PC-9 (cell line): ENCODE results near the gene CDK2AP2. TPM values are rescaled to one million over a fixed set of nuclear protein-coding genes. Genes with fewer than 3 reads are reported as not detected.

Experiments
- BruUV-seq: library from RNA; stranded (reverse); fragments of 400-500 nt; replicated peaks from 2 replicates; lab custom pipeline; 2021; lab: Mats Ljungman, UMichigan
- CTCF ChIA-PET: fragments of 300-600 bp; sonication (Branson Sonifier 250); formaldehyde crosslinking; loops from one replicate; lab custom pipeline; 2022; ENCODE audit warnings: antibody characterized with exemption; lab: Charles Lee
- POLR2A ChIA-PET: fragments of 300-600 bp; sonication (Branson Sonifier 250); formaldehyde crosslinking; loops from one replicate; lab custom pipeline; 2022; ENCODE audit warnings: antibody characterized with exemption; ENCODE audit not compliant: unreplicated experiment; lab: Charles Lee
- DNase-seq, 2 experiments: peaks; one replicate each; pipeline versions ENCODE4 v3.0.0 to v3.0.0-alpha.2; 2015 to 2022; ENCODE audit warnings: mixed read lengths in 1 of 2
- H2AFZ ChIP-seq: fragments of 200-600 bp; sonication (generic); 2 replicates; pipeline ENCODE4 v1.8.1; 2017; ENCODE audit warnings: antibody characterized with exemption
- H3F3A ChIP-seq: fragments of 200-600 bp; sonication (generic); 2 replicates; pipeline ENCODE4 v1.8.1; 2017; ENCODE audit warnings: antibody characterized with exemption, mild to moderate bottlenecking, low read depth; ENCODE audit not compliant: insufficient read depth
- H3K27ac ChIP-seq: fragments of 200-600 bp; sonication (generic); 2 replicates; pipeline ENCODE4 v1.6.1; 2016; ENCODE audit warnings: mixed run types
- H3K27me3 ChIP-seq: fragments of 200-600 bp; sonication (generic); 2 replicates; pipeline ENCODE4 v1.6.1; 2016; ENCODE audit warnings: low read depth, mixed run types; ENCODE audit not compliant: insufficient read depth
- H3K36me3 ChIP-seq: fragments of 200-600 bp; sonication (generic); 2 replicates; pipeline ENCODE4 v1.6.1; 2016; ENCODE audit warnings: low read depth, mixed run types
- H3K4me1 ChIP-seq: fragments of 200-600 bp; sonication (generic); replicated peaks from 2 replicates; pipeline ENCODE4 v1.6.1; 2016; ENCODE audit warnings: mixed run types; ENCODE audit not compliant: insufficient read depth
- H3K4me2 ChIP-seq: fragments of 200-600 bp; sonication (generic); 2 replicates; pipeline ENCODE4 v1.6.1; 2017; ENCODE audit warnings: mixed run types
- H3K4me3 ChIP-seq: fragments of 200-600 bp; sonication (generic); 2 replicates; pipeline ENCODE4 v1.6.1; 2016; ENCODE audit warnings: mixed run types
- H3K79me2 ChIP-seq: fragments of 200-600 bp; sonication (generic); 2 replicates; pipeline ENCODE4 v1.6.1; 2017; ENCODE audit warnings: low read depth, mixed run types
- H3K9me2 ChIP-seq: fragments of 200-600 bp; sonication (generic); 2 replicates; pipeline ENCODE4 v1.8.1; 2017; ENCODE audit warnings: mild to moderate bottlenecking; ENCODE audit not compliant: insufficient read depth
- H3K9me3 ChIP-seq: fragments of 200-600 bp; sonication (generic); 2 replicates; pipeline ENCODE4 v1.8.1; 2016; ENCODE audit warnings: low read depth; ENCODE audit not compliant: insufficient read depth
- H4K20me1 ChIP-seq: fragments of 200-600 bp; sonication (generic); 2 replicates; pipeline ENCODE4 v1.8.1; 2017; ENCODE audit not compliant: insufficient read depth
- EZH2 ChIP-seq: fragments of 200-600 bp; sonication (generic); IDR thresholded peaks from 2 replicates; pipeline ENCODE4 v1.8.0; 2017; ENCODE audit warnings: antibody characterized with exemption, low read depth
- intact Hi-C: fragments of 100-400 bp; cut with micrococcal nuclease; formaldehyde crosslinking; loops from one replicate; pipeline ENCODE4 v1.10.0; 2022; ENCODE audit not compliant: unreplicated experiment
- total RNA-seq: library from RNA; stranded (reverse); gene quantifications from 2 replicates; pipeline ENCODE4 v1.2.3, GENCODE V29; 2021
- TF ChIP-seq, protein P1 (sequence below): fragments of 200-600 bp; sonication (generic); conservative IDR thresholded peaks from 2 replicates; pipeline ENCODE4 v1.6.1; 2017; ENCODE audit warnings: mixed run types, antibody characterized with exemption, mild to moderate bottlenecking, moderate library complexity

Gene CDK2AP2
- total RNA-seq, 1 experiment from 2014 or later: 80.0 TPM

DNA sequence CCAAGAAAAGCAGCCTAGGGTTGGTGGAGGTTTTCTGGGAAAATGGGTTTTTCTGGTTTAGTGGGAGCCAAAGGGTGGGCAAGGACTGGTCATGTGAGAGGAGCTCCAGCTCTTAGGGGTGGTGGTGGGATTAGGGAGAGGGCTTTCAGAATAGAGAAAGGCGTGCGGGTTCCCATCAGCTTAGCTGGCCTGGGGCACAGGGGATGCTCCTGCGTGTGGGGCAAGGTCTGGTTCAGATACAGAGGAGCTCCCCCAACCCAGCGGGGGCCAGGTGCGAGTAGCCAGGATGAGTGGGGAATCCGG lies 39.6 kb downstream of the CDK2AP2 start:
- ChIA-PET CTCF (interaction anchor here (0.5 to 2.4 kb wide), 5 partner anchors 45 to 221 kb away, joined by 3 to 13 read pairs (median 4); partner anchors contain the start of genes CLCF1 and PPP1CA), POLR2A (interaction anchor here (0.6 to 0.8 kb wide), 6 partner anchors 67 to 852 kb away, joined by 3 to 7 read pairs (median 5); no protein-coding TSS in a partner anchor)
- no peaks in the 10 kb centered on the region for H3K27me3 ChIP-seq
- H3K79me2 ChIP-seq: peaks cover 41% of the 10 kb centered on the region
- peak overlapping the region; percentile 95 for H3K4me2 ChIP-seq
- no peaks in the 10 kb centered on the region for H4K20me1 ChIP-seq
- peak overlapping the region; percentile 48 for H3K27ac ChIP-seq
- peak overlapping the region; percentile 92 for H3K4me3 ChIP-seq
- no peaks in the 10 kb centered on the region for H3K36me3 ChIP-seq
- peak overlapping the region; percentile 81 for H2AFZ ChIP-seq
- DNase-seq: no peak
- H3F3A ChIP-seq: peaks cover 36% of the 10 kb centered on the region
- TF ChIP-seq, protein P1, sequence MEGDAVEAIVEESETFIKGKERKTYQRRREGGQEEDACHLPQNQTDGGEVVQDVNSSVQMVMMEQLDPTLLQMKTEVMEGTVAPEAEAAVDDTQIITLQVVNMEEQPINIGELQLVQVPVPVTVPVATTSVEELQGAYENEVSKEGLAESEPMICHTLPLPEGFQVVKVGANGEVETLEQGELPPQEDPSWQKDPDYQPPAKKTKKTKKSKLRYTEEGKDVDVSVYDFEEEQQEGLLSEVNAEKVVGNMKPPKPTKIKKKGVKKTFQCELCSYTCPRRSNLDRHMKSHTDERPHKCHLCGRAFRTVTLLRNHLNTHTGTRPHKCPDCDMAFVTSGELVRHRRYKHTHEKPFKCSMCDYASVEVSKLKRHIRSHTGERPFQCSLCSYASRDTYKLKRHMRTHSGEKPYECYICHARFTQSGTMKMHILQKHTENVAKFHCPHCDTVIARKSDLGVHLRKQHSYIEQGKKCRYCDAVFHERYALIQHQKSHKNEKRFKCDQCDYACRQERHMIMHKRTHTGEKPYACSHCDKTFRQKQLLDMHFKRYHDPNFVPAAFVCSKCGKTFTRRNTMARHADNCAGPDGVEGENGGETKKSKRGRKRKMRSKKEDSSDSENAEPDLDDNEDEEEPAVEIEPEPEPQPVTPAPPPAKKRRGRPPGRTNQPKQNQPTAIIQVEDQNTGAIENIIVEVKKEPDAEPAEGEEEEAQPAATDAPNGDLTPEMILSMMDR: no peak
- TF ChIP-seq EZH2: no peak
- no peaks in the 10 kb centered on the region for H3K9me3 ChIP-seq
- H3K4me1 ChIP-seq: peaks cover 39% of the 10 kb centered on the region
- BruUV-seq: TSS peak; percentile 15
- intact Hi-C loops: loop anchor here (1.0 to 5.0 kb wide), 6 partner anchors 26 to 116 kb away; partner anchors contain the start of genes CORO1B, GSTP1, POLD4 and PPP1CA
- no peaks in the 10 kb centered on the region for H3K9me2 ChIP-seq

DNA sequence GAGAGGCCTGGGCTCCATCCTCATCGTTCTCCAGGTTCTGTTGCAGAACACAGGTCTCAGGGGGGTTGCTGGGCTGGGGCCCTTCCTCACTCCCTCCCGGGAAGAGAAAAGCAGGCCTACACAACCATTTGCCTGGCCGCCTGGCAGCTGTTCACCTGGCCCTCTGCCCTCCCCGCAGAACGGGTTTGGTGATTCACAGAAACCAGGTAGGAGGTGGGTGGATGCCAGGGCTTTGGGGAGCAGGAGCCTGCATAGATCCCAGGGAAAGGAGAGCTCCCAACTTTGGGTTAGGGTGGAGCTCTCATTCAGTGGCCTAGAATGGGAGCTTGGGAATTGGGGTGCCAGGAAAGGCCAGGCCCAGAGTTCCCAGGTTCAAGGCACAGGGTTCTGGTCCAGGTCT lies 39.9 kb downstream of the CDK2AP2 start:
- Histone ChIP-seq H3K27ac (peak overlapping the region; percentile 48), H3K36me3 (no peaks in the 10 kb centered on the region), H3K27me3 (no peaks in the 10 kb centered on the region), H2AFZ (peak overlapping the region; percentile 81), H3K9me3 (no peaks in the 10 kb centered on the region), H3K4me2 (peak overlapping the region; percentile 95), H3K4me3 (peak overlapping the region; percentile 92), H3K9me2 (no peaks in the 10 kb centered on the region), H3F3A (peaks cover 39% of the 10 kb centered on the region), H4K20me1 (no peaks in the 10 kb centered on the region), H3K79me2 (peaks cover 41% of the 10 kb centered on the region), H3K4me1 (peaks cover 43% of the 10 kb centered on the region)
- ChIA-PET CTCF (interaction anchor here (0.6 to 2.4 kb wide), 3 partner anchors 67 to 221 kb away, joined by 3 to 13 read pairs (median 9); partner anchors contain the start of genes CLCF1 and PPP1CA), POLR2A (interaction anchor here (0.6 to 0.8 kb wide), 3 partner anchors 114 to 319 kb away, joined by 3 to 7 read pairs (median 4); no protein-coding TSS in a partner anchor)
- intact Hi-C loops: loop anchor here (1.0 to 5.0 kb wide), 6 partner anchors 25 to 116 kb away; partner anchors contain the start of genes CORO1B, GSTP1, POLD4 and PPP1CA
- no peak for TF ChIP-seq EZH2
- TF ChIP-seq, protein P1: no peak
- BruUV-seq: no TSS peak
- peak; percentile 88 to 91 for DNase-seq

DNA sequence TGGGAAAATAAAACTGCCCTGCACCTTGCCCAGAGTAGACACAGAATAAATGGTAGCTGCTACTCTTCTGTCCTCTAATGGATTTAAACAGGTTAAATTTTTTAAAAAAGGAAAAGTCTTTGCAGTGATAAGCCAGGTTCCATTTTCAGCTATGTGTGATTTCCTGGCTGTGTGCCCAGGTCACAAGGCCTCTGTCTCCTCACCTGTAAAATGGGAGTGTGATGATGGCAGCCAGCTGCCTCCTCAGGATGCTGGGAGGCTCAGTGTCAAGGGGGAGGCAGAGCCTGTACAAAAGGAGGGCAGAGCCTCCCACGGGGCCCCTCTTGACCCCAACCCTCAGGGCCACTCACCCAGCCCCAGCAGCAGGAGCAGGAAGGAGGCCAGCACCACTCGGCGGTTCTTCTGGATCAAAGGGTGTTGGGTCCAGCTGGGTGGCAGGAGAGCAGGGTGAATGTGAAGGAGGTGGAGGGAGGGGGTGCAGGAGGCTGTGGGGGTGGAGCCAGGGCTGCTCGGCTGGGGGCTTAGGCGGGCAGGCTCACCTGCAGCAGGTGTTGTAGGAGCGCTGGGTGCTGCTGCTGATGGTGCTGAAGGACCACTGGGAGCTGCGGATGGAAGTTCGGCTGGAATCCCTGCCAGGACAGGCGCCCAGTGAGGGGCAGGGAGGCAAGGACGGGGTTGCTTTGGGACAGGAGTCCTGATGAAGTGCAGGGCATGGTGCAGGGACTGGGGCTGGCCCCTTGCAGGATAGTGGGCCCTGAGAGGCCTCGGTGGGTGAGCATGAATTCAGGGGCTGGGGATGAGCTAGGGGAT lies 40.8 kb downstream of the CDK2AP2 start:
- intact Hi-C loops: loop anchor here (5.0 kb wide), 2 partner anchors 115 kb away; partner anchors contain the start of genes GSTP1 and POLD4
- Histone ChIP-seq H2AFZ (no peak overlapping the region), H3K4me3 (peak overlapping the region; percentile 92; the same call in 1 of the 2 replicates), H3K36me3 (no peaks in the 10 kb centered on the region), H3K9me2 (no peaks in the 10 kb centered on the region), H3F3A (peaks cover 43% of the 10 kb centered on the region), H3K4me1 (peaks cover 45% of the 10 kb centered on the region), H4K20me1 (no peaks in the 10 kb centered on the region), H3K79me2 (peaks cover 41% of the 10 kb centered on the region), H3K27ac (peak overlapping the region; percentile 48), H3K27me3 (no peaks in the 10 kb centered on the region), H3K9me3 (no peaks in the 10 kb centered on the region), H3K4me2 (peak overlapping the region; percentile 95)
- no peak for DNase-seq
- no peak for TF ChIP-seq EZH2
- TF ChIP-seq, protein P1: no peak
- ChIA-PET CTCF (interaction anchor here (2.4 kb wide), 1 partner anchor 66 kb away, joined by 9 read pairs; the partner anchor contains the start of gene PPP1CA), POLR2A (interaction anchor here (0.6 to 0.8 kb wide), 2 partner anchors 136 to 228 kb away, joined by 3 to 19 read pairs; no protein-coding TSS in a partner anchor)
- no TSS peak for BruUV-seq
